Stimulated activated CD8-positive, alpha-beta memory T cell treated with anti-CD3 and anti-CD28 coated beads, Interleukin-4, amount 100 ng/mL, for 1 hour (primary cell): Measurements from ENCODE around the gene KIF1B.
"Not testable (repeated sequence)": the region's sequence is repeated elsewhere in the genome, so short reads cannot be mapped to it uniquely, and the experiment has no call there.

Experiments used
- DNase-seq, 2 donors: peaks; one replicate each; pipeline ENCODE4 v3.0.0-alpha.2; 2020; ENCODE audit warnings: low read depth in 2 of 2, low spot score in 1 of 2

Gene KIF1B

DNA sequence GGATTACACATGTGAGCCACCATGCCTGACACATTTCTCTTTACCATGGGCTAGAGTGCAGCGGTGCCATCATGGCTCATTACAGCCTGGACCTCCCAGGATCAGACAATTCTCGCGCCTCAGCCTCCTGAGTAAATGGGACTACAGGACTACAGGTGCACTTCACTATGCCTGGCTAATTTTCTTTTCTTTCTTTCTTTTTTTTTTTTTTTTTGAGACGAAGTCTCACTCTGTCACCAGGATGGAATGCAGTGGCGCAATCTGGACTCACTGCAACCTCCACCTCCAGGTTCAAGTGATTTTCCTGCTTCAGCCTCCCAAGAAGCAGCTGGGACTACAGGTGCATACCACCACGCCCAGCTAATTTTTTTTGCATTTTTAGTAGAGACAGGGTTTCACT is 14.8 kb upstream of the KIF1B start:
- no peak for DNase-seq

DNA sequence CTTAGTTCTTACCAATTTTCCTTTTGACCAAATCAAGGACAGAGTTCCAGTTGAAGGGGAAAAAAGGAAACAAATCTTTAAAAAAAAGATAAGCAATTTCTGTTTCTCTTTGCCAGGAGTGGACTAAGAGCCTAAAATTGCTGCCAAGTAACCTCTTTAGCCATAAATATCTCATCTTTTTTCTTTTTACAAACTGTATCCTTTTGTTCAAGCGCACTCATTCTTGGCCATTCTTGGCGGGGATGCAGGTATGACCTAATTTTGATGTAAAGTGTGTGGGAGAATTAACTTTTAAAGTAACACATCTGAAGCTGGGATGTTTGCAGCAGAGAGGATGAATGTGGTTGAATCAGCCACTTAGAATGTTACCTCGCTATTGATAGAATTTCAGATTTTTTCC is 13.4 kb upstream of the KIF1B start:
- DNase-seq: no peak

GRCh38 chr1:10200620-10201019 is 9.8 kb upstream of the KIF1B start:
- no peak for DNase-seq

- DNase-seq: no peak
Observed at GRCh38 chr1:10204003-10204642, 6.2 kb upstream of the KIF1B start.

GRCh38 chr1:10205206-10205605 is 5.2 kb upstream of the KIF1B start:
- not testable (repeated sequence) for DNase-seq

DNA sequence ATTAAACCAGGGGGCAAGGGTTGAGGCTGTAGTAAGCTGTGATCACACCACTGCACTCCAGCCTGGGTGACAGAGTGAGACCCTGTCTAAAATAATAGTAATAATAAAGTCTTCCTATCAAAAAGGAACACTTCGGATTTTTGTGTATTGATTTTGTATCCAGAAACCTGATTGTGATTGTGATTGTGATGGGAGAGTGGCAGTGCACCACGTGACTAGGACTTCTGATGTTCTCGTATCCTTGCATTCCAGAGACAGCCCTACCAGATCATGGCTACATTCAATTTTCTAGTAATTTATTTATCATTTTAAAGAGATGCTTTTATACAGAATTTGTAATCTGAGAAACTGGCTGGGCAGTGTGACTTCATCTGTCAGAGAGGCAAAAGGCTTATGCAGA is 2.6 kb upstream of the KIF1B start:
- DNase-seq: no peak

- no peak for DNase-seq
Observed at GRCh38 chr1:10208537-10208936, 1.8 kb upstream of the KIF1B start.

DNA sequence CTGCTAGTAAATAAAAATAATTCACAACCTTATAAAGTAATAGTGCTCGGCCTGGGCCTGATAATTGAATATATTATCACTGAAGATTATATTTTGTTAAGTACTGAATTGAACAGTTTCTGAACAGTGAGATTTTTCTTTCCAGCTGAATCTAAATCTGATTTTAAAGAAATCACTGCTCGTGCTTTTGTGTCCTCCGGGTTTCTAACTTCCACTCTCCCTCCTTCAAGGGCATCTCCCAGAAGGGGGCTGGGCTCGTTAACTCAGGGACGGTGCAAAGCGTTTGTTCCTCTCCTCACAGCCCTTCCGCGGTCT is 823 bp upstream of the KIF1B start:
- DNase-seq: no peak

- DNase-seq: no peak
Observed at GRCh38 chr1:10210841-10211804, 753 bp downstream of the KIF1B start.

GRCh38 chr1:10211805-10212410 is 1.5 kb downstream of the KIF1B start:
- no peak for DNase-seq

- no peak for DNase-seq
Observed at GRCh38 chr1:10212476-10212875, 2.1 kb downstream of the KIF1B start.

DNA sequence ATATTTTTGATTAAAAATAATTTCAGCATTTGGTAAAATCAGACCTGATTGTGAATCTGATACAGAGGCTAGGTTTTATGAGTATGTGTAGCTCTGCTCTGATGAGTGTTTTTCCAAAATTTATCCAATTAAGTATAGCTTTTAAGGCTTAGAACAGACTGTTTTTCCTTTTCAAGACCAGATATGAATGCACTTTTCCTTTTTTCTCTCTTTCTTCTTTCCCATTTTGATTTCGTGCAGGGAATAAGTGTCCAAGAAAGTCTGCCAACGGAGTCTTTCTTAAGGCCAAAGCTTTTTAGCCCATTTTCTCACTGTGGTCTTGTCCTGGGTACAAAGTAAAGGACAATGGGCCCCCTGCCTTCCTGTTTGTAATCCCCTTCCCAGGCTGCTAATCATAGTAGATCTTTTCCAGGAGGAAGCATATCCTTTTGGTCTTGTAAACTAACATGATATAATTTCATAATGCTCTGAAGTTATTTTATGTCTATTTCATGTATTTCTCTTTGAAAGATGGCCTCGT is 2.9 kb downstream of the KIF1B start:
- no peak for DNase-seq

- DNase-seq: no peak
Observed at GRCh38 chr1:10216090-10216749, 5.8 kb downstream of the KIF1B start.

DNA sequence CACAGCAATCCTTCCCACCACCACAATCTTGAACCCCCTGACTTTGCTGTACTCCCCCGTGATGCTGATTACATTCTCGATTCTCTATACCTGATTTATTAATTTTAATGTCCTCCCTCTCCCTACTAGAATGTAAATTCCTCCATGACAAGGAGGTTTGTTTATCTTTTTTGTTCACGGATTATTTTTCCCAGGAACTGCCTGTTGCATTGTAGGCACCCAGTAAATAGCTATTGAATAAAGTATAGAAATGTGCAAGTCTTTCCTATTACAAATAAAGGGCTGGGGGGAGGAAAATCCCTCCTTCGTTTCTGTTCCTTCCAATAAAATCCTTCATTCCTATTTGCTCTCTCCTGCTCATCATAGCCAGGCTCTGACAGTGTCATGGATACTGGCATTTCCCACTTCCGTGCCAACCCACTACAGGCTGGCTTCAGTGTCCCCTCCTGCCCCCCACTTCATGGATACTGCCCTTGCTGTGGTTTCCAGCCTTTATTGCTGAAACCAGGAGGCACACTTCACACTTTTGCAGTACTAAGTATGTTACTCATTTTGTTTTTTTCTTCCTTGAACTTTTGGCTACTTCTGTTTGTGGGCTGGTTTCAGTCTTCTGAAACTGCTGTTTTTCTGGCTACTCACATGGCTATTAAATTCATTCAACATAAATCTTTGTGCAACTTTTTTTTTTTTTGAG is 7.5 kb downstream of the KIF1B start:
- DNase-seq: no peak

DNA sequence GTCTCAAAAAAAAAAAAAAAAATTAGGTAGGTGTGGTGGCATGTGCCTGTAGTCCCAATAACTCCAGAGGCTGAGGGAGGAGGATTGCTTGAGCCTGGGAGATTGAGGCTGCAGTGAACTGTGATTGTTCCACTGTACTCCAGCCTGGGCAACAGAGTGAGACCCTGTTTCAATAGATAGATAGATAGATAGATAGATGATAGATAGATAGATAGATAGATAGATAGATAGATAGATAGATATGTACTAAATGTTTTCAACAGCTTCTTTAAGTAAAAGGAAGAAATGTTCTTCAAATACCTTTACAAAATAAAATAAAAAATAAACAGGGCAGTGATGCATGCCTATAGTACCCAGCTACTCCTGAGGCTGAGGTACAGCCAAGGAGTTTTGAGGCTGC is 9.8 kb downstream of the KIF1B start:
- no peak for DNase-seq

DNA sequence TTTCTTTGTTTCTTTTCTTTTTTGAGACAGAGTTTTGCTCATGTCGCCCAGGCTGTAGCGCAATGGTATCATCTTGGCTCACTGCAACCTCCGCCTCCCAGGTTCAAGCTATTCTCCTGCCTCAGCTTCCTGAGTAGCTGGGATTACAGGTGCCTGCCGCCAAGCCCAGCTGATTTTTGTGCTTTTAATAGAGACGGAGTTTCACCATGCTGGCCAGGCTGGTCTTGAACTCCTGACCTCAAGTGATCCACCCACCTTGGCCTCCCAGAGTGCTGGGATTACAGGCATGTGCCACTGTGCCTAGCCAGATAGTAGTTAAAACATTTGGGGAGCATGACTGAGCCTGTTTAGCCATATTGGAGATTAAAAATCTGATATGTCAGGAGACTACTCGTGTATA is 10.3 kb downstream of the KIF1B start:
- DNase-seq: not testable (repeated sequence)

GRCh38 chr1:10225573-10225972 is 15.2 kb downstream of the KIF1B start:
- DNase-seq: no peak

- DNase-seq: no peak
Observed at GRCh38 chr1:10228528-10228927, 18.2 kb downstream of the KIF1B start.

- DNase-seq: no peak
Observed at GRCh38 chr1:10229903-10230302, 19.5 kb downstream of the KIF1B start.

DNA sequence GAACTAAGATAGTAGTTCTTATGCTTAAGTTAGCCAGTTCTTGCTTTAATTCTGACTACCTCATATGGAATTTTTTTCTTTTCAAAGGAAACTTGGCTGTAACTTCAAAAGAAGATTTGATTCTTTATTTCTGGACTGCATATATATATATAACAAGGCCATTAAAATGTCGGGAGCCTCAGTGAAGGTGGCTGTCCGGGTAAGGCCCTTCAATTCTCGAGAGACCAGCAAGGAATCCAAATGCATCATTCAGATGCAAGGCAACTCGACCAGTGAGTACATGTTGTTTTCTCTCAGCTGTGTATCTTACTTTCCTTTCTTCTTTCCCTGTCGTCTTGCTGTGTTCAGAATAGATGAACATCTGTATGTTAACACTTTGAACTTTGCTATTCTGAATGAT is 21.8 kb downstream of the KIF1B start:
- DNase-seq: no peak
